T-helper 1 cell treated with Interleukin-12 subunit alpha and Interleukin-12 subunit beta and Interleukin-4 antibody, amounts not matched to agents 30 ng/mL and 1 ng/mL, for 36 hours (primary cell): ENCODE results near the gene EXTL2. TPM values are rescaled to one million over a fixed set of nuclear protein-coding genes. Genes with fewer than 3 reads are reported as not detected.
"Not testable (repeated sequence)": the region's sequence is repeated elsewhere in the genome, so short reads cannot be mapped to it uniquely, and the experiment has no call there.

Experiments
- intact Hi-C: fragments of 100-400 bp; cut with micrococcal nuclease; formaldehyde crosslinking; loops from one replicate; pipeline ENCODE4 v1.15.1; 2024
- total RNA-seq: library from RNA; stranded (reverse); gene quantifications from 2 replicates; pipeline ENCODE4 v1.2.3, GENCODE V29; 2022

EXTL2 gene, protein sequence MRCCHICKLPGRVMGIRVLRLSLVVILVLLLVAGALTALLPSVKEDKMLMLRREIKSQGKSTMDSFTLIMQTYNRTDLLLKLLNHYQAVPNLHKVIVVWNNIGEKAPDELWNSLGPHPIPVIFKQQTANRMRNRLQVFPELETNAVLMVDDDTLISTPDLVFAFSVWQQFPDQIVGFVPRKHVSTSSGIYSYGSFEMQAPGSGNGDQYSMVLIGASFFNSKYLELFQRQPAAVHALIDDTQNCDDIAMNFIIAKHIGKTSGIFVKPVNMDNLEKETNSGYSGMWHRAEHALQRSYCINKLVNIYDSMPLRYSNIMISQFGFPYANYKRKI
- 1.6 and 2.2 TPM in 2 replicates for total RNA-seq

GRCh38 chr1:100894603-100895539 is at the start of gene EXTL2:
TSS of gene EXTL2 (minus strand) at chr1:100894842. CDS start at chr1:100888757, 6,085 bp downstream.
- intact Hi-C loops: loop anchor here (1.0 kb wide), 1 partner anchor 762 kb away; the partner anchor contains the start of gene TRMT13

GRCh38 chr1:100943533-100943932 is 48.9 kb upstream of the EXTL2 start:
- intact Hi-C loops: loop anchor here (5.0 kb wide), 1 partner anchor 169 kb away; no protein-coding TSS in a partner anchor

DNA sequence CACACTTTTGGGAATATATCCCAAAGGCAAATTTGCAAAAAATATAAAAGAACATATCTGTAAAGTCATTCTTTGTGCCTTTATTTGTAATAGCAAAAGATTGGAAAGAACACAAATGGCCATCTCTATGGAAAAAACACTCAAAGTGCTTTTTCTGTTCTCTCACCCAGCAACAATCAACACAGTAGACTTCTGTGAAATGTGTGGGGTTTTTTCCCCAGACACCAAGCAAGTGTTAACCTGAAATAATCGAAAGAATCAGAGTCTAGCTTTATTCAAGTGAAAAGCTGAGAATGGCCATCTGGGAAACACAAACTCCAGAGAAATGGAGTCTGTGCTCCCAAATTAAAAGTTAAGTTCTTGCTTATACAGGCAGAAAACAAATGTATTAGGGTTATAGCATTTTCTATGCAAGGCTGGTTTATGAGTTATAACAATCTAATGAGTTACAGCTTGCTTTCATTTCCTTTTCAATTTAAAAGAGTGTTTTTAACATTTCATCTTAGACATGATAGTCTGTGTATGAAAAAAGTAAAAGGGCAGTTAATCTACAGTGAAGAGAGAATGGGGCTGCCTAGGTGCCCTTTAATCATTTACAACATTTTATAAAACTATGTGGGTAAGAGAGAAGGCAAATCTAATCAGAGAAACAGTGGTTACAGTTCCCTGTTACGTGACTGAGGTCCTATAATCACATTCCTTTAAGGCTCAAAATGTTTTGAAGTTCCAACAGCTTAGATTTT is 47.8 kb upstream of the EXTL2 start:
- intact Hi-C loops: loop anchor here (5.0 kb wide), 1 partner anchor 170 kb away; no protein-coding TSS in a partner anchor

- intact Hi-C loops: loop anchor here (1.0 to 5.0 kb wide), 3 partner anchors 8 to 171 kb away; no protein-coding TSS in a partner anchor
Observed at GRCh38 chr1:100941580-100942216, 47.1 kb upstream of the EXTL2 start.

DNA sequence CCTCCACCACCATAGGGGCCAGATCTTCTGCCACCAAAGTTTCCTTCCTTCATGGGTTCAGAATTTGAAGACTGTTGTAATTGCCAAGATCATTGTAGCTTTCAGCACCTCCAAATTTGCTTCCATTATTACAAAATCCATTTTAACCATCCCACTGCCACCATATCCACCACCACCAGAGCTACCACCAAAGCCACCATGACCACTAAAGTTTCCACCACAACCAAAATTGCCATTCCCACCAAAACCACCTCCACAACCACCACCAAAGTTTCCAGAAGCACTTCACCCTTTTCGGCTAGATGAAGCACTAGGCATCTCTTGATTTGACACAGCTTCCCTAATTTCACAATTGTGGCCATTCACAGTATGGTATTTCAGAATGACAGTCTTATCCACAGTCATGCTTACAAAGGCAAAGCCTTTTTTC is 46.5 kb upstream of the EXTL2 start:
- intact Hi-C loops: loop anchor here (1.0 to 5.0 kb wide), 3 partner anchors 8 to 171 kb away; no protein-coding TSS in a partner anchor

GRCh38 chr1:100936194-100936967 is 41.7 kb upstream of the EXTL2 start:
- intact Hi-C loops: no loop called here

- intact Hi-C loops: not testable (repeated sequence)
Observed at GRCh38 chr1:100933555-100933954, 38.9 kb upstream of the EXTL2 start.

DNA sequence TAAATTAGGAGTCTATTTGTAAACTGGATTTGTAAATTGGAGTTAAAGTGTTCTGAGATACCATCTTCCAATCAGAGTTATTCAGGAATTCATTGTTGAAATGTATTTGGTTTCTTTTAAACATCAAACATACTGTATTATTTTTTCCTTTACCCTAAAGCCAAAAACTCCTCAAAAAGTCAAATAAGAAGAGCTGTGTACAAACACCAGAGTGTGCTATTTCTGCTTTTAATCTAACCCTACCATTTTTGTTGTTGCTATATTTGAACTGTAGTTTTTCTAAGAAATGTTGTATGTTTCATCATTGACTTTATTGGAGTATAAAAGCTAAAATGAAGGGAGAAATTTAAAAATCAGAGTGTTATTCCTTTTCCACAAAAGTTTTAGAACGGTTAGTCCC is 37.1 kb upstream of the EXTL2 start:
- intact Hi-C loops: loop anchor here (1.0 kb wide), 1 partner anchor 10 kb away; no protein-coding TSS in a partner anchor

DNA sequence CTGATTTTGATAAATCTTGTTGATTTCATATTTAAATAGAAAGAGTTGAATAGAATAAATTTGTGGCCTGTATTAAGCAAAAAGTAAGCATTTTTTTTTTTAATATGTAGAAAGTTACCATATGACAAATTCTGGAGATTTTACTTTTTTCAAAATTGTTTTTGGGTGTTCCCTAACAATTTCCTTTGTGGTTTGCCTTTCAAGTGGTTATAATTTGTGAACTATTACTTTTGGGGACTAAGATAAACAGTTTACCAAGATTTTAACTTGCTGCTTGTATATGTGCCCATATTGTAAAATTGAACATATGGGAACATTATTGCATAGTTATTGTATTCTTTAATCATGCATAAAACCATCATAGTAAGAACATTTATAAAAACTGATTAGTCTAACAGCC is 35.9 kb upstream of the EXTL2 start:
- intact Hi-C loops: no loop called here

GRCh38 chr1:100928128-100928527 is 33.5 kb upstream of the EXTL2 start:
- intact Hi-C loops: no loop called here

GRCh38 chr1:100927276-100927675 is 32.6 kb upstream of the EXTL2 start:
- intact Hi-C loops: loop anchor here (1.0 to 2.0 kb wide), 7 partner anchors 14 to 357 kb away; partner anchors contain the start of gene DPH5

DNA sequence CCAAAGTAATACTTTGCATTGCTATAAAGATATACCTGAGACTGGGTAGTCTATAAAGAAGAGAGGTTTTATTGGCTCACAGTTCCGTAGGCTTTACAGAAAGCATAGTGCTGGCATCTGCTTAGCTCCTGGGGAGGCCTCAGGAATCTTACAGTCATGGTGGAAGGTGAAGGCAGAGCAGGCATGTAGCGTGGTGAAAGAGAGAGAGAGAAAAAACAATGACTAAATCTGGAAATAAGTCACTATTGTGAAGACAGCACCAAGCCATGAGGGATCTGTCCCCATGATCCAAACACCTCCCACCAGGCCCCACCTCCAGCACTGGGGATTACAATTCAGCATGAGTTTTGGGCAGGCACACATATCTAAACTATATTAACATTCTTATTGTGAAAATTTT is 31.6 kb upstream of the EXTL2 start:
- intact Hi-C loops: loop anchor here (2.0 kb wide), 1 partner anchor 155 kb away; no protein-coding TSS in a partner anchor

DNA sequence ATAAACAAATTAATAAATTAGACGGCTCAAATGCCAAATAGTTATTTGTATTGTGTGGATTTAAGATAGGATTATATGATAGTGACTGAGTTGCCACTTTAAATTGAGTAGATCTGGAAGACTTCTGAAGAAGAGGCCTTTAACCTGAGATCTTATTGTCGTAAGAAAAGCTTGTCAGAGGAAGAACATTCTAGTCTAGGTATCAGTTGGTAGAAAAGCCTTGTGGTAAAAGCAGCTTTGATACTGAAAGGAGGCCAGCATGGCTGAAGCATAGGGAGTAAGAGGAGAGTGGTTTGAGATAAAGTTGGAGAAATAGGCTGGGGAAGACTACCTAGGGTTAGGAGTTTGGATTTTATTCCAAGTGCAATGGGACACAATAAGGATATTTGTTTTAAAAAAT is 30.3 kb upstream of the EXTL2 start:
- intact Hi-C loops: loop anchor here (5.0 kb wide), 1 partner anchor 512 kb away; no protein-coding TSS in a partner anchor

DNA sequence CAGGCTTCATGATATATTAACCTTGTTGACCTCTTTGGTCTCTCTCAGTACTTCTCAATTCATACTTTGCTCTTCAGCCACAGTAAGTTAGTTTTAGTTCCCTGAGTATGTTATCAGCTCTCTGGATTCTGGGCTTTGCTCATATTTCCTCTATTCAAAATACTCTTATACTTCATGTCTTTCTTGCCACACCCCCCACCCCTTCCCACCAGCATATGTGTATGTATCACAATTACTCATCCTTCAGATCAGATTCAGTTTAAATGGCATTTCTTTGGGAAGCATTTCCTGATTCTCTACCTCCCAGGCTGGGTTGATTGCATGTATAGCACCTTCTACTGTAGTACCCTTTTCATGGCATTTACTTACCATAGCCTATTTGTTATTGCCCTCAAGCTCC is 29.6 kb upstream of the EXTL2 start:
- intact Hi-C loops: loop anchor here (5.0 kb wide), 1 partner anchor 513 kb away; no protein-coding TSS in a partner anchor

- intact Hi-C loops: loop anchor here (1.0 to 5.0 kb wide), 9 partner anchors 10 to 516 kb away; partner anchors contain the start of gene DPH5
Observed at GRCh38 chr1:100921110-100921706, 26.6 kb upstream of the EXTL2 start.

GRCh38 chr1:100912019-100912418 is 17.4 kb upstream of the EXTL2 start:
- intact Hi-C loops: no loop called here

DNA sequence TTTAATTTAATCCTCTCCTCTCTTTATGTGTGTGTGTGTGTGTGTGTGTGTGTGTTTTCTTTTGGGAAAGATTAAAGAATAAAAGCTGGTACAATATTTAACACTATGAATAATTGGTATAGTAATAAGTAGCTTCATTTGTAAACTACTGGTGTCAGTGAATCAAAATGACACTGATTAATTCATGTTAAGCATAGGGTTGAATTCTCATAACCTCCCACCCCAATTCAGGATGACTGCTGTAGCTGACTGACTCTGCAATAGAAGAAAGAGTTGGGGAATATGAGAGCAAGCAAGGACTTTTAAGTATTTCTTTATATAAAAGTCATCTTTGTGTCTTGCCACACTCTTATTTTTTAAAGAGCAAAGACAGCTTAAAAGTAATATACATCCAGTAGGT is 14.4 kb upstream of the EXTL2 start:
- intact Hi-C loops: no loop called here

GRCh38 chr1:100907887-100908286 is 13.2 kb upstream of the EXTL2 start:
- intact Hi-C loops: no loop called here

GRCh38 chr1:100905181-100905580 is 10.5 kb upstream of the EXTL2 start:
- intact Hi-C loops: no loop called here
